Epithelial cell of proximal tubule (primary cell): ENCODE results near the gene VPS35L. TPM values are rescaled to one million over a fixed set of nuclear protein-coding genes. Genes with fewer than 3 reads are reported as not detected.

Experiments used
- DNase-seq: peaks from one replicate; pipeline ENCODE4 v3.0.0-alpha.2; 2011; ENCODE audit warnings: low read depth
- H3K4me3 ChIP-seq: 2 replicates; pipeline ENCODE4 v1.5.1; 2011; ENCODE audit warnings: low read depth, mild to moderate bottlenecking, low read length
- CTCF ChIP-seq: conservative IDR thresholded peaks from 2 replicates; pipeline ENCODE4 v1.5.1; 2012; ENCODE audit warnings: low read depth, mild to moderate bottlenecking, low read length
- total RNA-seq: library from RNA; depleted of rRNA; stranded (reverse); fragments of >200 nt; gene quantifications from 2 replicates; pipeline ENCODE4 v1.2.3, GENCODE V29; 2015

The VPS35L gene
- total RNA-seq, 1 donor from 2014 or later = 36.9 TPM

- H3K4me3 ChIP-seq = no peak overlapping the region
- no peak for DNase-seq
- no peak for TF ChIP-seq CTCF
These were observed 19.1 kb downstream of the VPS35L start for GRCh38 chr16:19574615-19575014.

- H3K4me3 ChIP-seq = no peak overlapping the region
- TF ChIP-seq CTCF = no peak
- DNase-seq = no peak
These were observed 23.0 kb downstream of the VPS35L start for GRCh38 chr16:19578378-19578971.

GRCh38 chr16:19582050-19582831 lies 26.7 kb downstream of the VPS35L start:
- TF ChIP-seq CTCF = no peak
- no peak overlapping the region for H3K4me3 ChIP-seq
- no peak for DNase-seq

- DNase-seq = no peak
- peak; percentile 98 for TF ChIP-seq CTCF
- no peak overlapping the region for H3K4me3 ChIP-seq
These were observed 28.3 kb downstream of the VPS35L start for GRCh38 chr16:19583665-19584300.

GRCh38 chr16:19588661-19589060 lies 33.2 kb downstream of the VPS35L start:
- no peak for TF ChIP-seq CTCF
- no peak overlapping the region for H3K4me3 ChIP-seq
- DNase-seq = no peak

GRCh38 chr16:19589106-19589505 lies 33.6 kb downstream of the VPS35L start:
- DNase-seq = no peak
- no peak for TF ChIP-seq CTCF
- no peak overlapping the region for H3K4me3 ChIP-seq
